Activated CD8-positive, alpha-beta T cell treated with anti-CD3 and anti-CD28 coated beads for 36 hours (primary cell): ENCODE data around the gene SLC47A2. TPM values are rescaled to one million over a fixed set of nuclear protein-coding genes. Genes with fewer than 3 reads are reported as not detected.

Experiments used
- ATAC-seq: fragments of 200-7000 bp; cut with Tn5 transposase; one replicate; pipeline ENCODE4 v1.10.0; 2021; ENCODE audit warnings: mild to moderate bottlenecking, moderate library complexity
- CTCF ChIA-PET: fragments of 350-600 bp; sonication (Branson Sonifier 250); formaldehyde crosslinking; loops from one replicate; lab custom pipeline; 2021; ENCODE audit warnings: antibody characterized with exemption; lab: Charles Lee
- POLR2A ChIA-PET: fragments of 350-600 bp; sonication (Branson Sonifier 250); formaldehyde crosslinking; loops from one replicate; lab custom pipeline; 2021; ENCODE audit warnings: antibody characterized with exemption; lab: Charles Lee
- DNase-seq: peaks from one replicate; pipeline ENCODE4 v3.0.0-alpha.2; 2020
- H3K27ac Mint-ChIP-seq: one replicate; pipeline ENCODE4 v1.8.0; 2021; ENCODE audit warnings: mild to moderate bottlenecking, mixed read lengths
- H3K27me3 Mint-ChIP-seq: one replicate; pipeline ENCODE4 v1.8.0; 2021; ENCODE audit warnings: mixed read lengths
- H3K36me3 Mint-ChIP-seq: one replicate; pipeline ENCODE4 v1.8.0; 2021; ENCODE audit warnings: low read depth, mixed read lengths
- H3K4me1 Mint-ChIP-seq: one replicate; pipeline ENCODE4 v1.8.0; 2021; ENCODE audit warnings: low read depth, mixed read lengths
- H3K4me3 Mint-ChIP-seq: one replicate; pipeline ENCODE4 v1.8.0; 2021; ENCODE audit warnings: mild to moderate bottlenecking, moderate library complexity, mixed read lengths
- H3K9me3 Mint-ChIP-seq: one replicate; pipeline ENCODE4 v1.8.0; 2021; ENCODE audit warnings: mixed read lengths
- intact Hi-C: fragments of 100-400 bp; cut with micrococcal nuclease; formaldehyde crosslinking; loops from one replicate; pipeline ENCODE4 v1.10.0; 2022
- total RNA-seq, 2 experiments: library from RNA; stranded (reverse); gene quantifications; one replicate each; pipeline ENCODE4 v1.2.3, GENCODE V29; 2021
- TF ChIP-seq, protein P1 (sequence below): fragments of 200-600 bp; IDR thresholded peaks from one replicate; pipeline ENCODE4 v1.8.0; 2022; ENCODE audit warnings: antibody characterized with exemption, mild to moderate bottlenecking

Gene SLC47A2
- total RNA-seq, 2 experiments from 2014 or later: not detected

- H3K36me3 Mint-ChIP-seq: no peaks in the 10 kb centered on the region
- TF ChIP-seq, protein P1, sequence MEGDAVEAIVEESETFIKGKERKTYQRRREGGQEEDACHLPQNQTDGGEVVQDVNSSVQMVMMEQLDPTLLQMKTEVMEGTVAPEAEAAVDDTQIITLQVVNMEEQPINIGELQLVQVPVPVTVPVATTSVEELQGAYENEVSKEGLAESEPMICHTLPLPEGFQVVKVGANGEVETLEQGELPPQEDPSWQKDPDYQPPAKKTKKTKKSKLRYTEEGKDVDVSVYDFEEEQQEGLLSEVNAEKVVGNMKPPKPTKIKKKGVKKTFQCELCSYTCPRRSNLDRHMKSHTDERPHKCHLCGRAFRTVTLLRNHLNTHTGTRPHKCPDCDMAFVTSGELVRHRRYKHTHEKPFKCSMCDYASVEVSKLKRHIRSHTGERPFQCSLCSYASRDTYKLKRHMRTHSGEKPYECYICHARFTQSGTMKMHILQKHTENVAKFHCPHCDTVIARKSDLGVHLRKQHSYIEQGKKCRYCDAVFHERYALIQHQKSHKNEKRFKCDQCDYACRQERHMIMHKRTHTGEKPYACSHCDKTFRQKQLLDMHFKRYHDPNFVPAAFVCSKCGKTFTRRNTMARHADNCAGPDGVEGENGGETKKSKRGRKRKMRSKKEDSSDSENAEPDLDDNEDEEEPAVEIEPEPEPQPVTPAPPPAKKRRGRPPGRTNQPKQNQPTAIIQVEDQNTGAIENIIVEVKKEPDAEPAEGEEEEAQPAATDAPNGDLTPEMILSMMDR: no peak
- DNase-seq (no peak), ATAC-seq (no peak)
- intact Hi-C loops: no loop called here
- no peak overlapping the region for H3K27ac Mint-ChIP-seq
- H3K4me3 Mint-ChIP-seq: no peak overlapping the region
- ChIA-PET POLR2A (no interaction called here), CTCF (no interaction called here)
- H3K27me3 Mint-ChIP-seq: no peaks in the 10 kb centered on the region
- H3K9me3 Mint-ChIP-seq: no peaks in the 10 kb centered on the region
- no peaks in the 10 kb centered on the region for H3K4me1 Mint-ChIP-seq
These were observed 10.3 kb downstream of the SLC47A2 start for GRCh38 chr17:19705771-19706770.

DNA sequence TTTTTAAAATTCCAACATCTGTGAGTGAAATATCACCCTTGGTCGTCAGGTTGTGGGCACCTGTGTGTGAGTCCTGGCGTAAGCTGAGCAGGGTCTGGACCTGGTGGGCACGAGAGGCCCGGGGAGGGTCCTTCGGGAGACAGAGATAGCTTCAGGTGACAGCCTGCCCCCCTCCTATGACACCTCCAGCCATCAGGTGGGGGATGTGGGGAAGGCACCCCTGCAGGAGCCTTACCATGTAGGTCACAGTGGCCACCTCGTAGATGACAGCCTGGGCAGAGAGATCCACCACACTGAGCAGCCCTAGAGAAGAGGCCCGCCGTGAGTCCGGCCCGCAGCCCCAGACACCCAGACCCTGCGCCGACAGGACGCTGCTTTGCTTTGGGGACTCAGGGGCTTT, 11.2 kb downstream of the SLC47A2 start:
- TF ChIP-seq, protein P1: no peak
- ATAC-seq (no peak), DNase-seq (no peak)
- intact Hi-C loops: no loop called here
- Mint-ChIP-seq H3K4me1 (no peaks in the 10 kb centered on the region), H3K27me3 (no peaks in the 10 kb centered on the region), H3K4me3 (no peak overlapping the region), H3K9me3 (no peaks in the 10 kb centered on the region), H3K36me3 (no peaks in the 10 kb centered on the region), H3K27ac (no peak overlapping the region)
- CTCF ChIA-PET: no interaction called here
- POLR2A ChIA-PET: no interaction called here

GRCh38 chr17:19703828-19704613, 12.4 kb downstream of the SLC47A2 start:
- ATAC-seq (no peak), DNase-seq (no peak)
- intact Hi-C loops: no loop called here
- Mint-ChIP-seq H3K27me3 (no peaks in the 10 kb centered on the region), H3K9me3 (no peaks in the 10 kb centered on the region), H3K4me3 (no peak overlapping the region), H3K27ac (no peak overlapping the region), H3K4me1 (no peaks in the 10 kb centered on the region), H3K36me3 (no peaks in the 10 kb centered on the region)
- POLR2A ChIA-PET: no interaction called here
- CTCF ChIA-PET: no interaction called here
- TF ChIP-seq, protein P1: no peak

DNA sequence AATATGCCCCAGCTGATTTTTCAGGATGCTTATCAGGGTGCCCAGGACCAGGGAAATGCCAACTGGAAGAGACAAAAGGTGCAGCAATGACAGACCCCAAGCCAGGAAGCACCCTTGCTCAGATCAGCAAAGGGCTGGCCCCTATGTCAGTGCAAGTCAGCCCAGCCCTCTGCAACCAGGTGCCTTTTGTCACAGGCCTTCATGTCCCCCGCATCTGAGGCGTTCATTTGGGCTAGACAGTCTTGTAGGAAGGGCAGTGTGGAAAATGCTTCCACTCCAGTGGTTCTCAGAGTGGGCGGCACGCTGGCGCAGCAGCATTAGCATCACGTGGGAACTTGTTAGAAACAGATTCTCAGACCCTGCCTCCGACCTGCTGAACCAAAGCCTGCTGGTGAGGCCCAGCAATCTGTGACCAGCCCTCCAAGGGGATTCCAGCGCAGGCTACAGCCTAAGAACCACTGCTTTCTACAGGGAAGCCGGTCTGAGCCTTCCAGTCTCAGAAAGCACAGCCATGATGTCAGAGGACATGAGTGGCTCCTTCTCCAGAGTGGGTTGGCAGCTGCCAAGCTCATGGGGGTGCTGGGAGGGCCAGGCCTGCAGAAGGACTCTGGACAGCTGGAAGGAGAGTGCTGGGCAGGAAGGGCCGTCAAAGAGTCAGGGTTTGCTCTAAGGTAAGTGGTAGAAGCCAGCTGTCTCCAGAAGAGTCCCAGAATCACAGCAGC, 13.1 kb downstream of the SLC47A2 start:
- intact Hi-C loops: no loop called here
- no peak overlapping the region for H3K27ac Mint-ChIP-seq
- no peak for DNase-seq
- ChIA-PET POLR2A (no interaction called here), CTCF (no interaction called here)
- no peaks in the 10 kb centered on the region for H3K4me1 Mint-ChIP-seq
- no peak overlapping the region for H3K4me3 Mint-ChIP-seq
- no peaks in the 10 kb centered on the region for H3K9me3 Mint-ChIP-seq
- no peak for ATAC-seq
- H3K36me3 Mint-ChIP-seq: no peaks in the 10 kb centered on the region
- TF ChIP-seq, protein P1: no peak
- no peaks in the 10 kb centered on the region for H3K27me3 Mint-ChIP-seq
